KG1 (cell line): ENCODE measurements around the gene NKPD1.
A peak's percentile ranks its signal among the peaks of the same experiment; 100 is the strongest.
"Not testable (repeated sequence)": the region's sequence is repeated elsewhere in the genome, so short reads cannot be mapped to it uniquely, and the experiment has no call there.

Experiments
- DNase-seq: peaks from one replicate; lab custom pipeline; 2025; lab: John Stamatoyannopoulos, UW

NKPD1 gene

GRCh38 chr19:45139286-45140143 is 21.3 kb downstream of the NKPD1 start:
- DNase-seq, result no peak

GRCh38 chr19:45138303-45138751 is 22.5 kb downstream of the NKPD1 start:
- DNase-seq, result no peak

- no peak for DNase-seq
Observed at GRCh38 chr19:45137179-45137761, 23.5 kb downstream of the NKPD1 start.

- DNase-seq, result no peak
Observed at GRCh38 chr19:45136507-45137178, 24.1 kb downstream of the NKPD1 start.

- no peak for DNase-seq
Observed at GRCh38 chr19:45135176-45135885, 25.5 kb downstream of the NKPD1 start.

- DNase-seq, result no peak
Observed at GRCh38 chr19:45133661-45134060, 27.1 kb downstream of the NKPD1 start.

GRCh38 chr19:45130888-45131615 is 29.7 kb downstream of the NKPD1 start:
- DNase-seq, result no peak

- no peak for DNase-seq
Observed at GRCh38 chr19:45130236-45130635, 30.5 kb downstream of the NKPD1 start.

- DNase-seq, result no peak
Observed at GRCh38 chr19:45128806-45129205, 32.0 kb downstream of the NKPD1 start.

GRCh38 chr19:45128146-45128545 is 32.6 kb downstream of the NKPD1 start:
- DNase-seq, result no peak

GRCh38 chr19:45126654-45127053 is 34.1 kb downstream of the NKPD1 start:
- DNase-seq, result no peak

- DNase-seq, result peak; percentile 20
Observed at GRCh38 chr19:45125975-45126493, 34.7 kb downstream of the NKPD1 start.

GRCh38 chr19:45125360-45125759 is 35.4 kb downstream of the NKPD1 start:
- DNase-seq, result no peak

GRCh38 chr19:45124021-45124420 is 36.8 kb downstream of the NKPD1 start:
- no peak for DNase-seq

GRCh38 chr19:45123440-45123850 is 37.3 kb downstream of the NKPD1 start:
- DNase-seq, result no peak

GRCh38 chr19:45122832-45123231 is 38.0 kb downstream of the NKPD1 start:
- DNase-seq, result no peak

- no peak for DNase-seq
Observed at GRCh38 chr19:45121827-45122345, 38.9 kb downstream of the NKPD1 start.

GRCh38 chr19:45119582-45119981 is 41.2 kb downstream of the NKPD1 start:
- no peak for DNase-seq

- DNase-seq, result not testable (repeated sequence)
Observed at GRCh38 chr19:45118591-45119355, 42.0 kb downstream of the NKPD1 start.

- no peak for DNase-seq
Observed at GRCh38 chr19:45118106-45118505, 42.7 kb downstream of the NKPD1 start.
